ENCODE data around the gene TEDC1.

- TF ChIP-seq CTCF (IDR thresholded peaks at IDR 0.05) = no peak
- no peak for TF ChIP-seq POLR2A (IDR thresholded peaks at IDR 0.05)
These were observed 5.3 kb upstream of the TEDC1 start for GRCh38 chr14:105485739-105486162.
